Activated gamma-delta T cell treated with Interleukin-2 at 50 U/mL for 16 hours (primary cell): Measurements from ENCODE around the gene ZIC1.

ENCODE experiments used
- DNase-seq: peaks from one replicate; pipeline ENCODE4 v3.0.0-alpha.2; 2020

ZIC1 gene

GRCh38 chr3:147409143-147410115 lies at the start of gene ZIC1:
Gene ZIC1, plus strand, starts transcription at chr3:147409365. Its CDS starts 748 bp downstream, at chr3:147410113.
- DNase-seq, result no peak

- no peak for DNase-seq
These were observed 49.1 kb upstream of the ZIC1 start for GRCh38 chr3:147360051-147360439.

GRCh38 chr3:147360646-147361453 lies 48.3 kb upstream of the ZIC1 start:
- DNase-seq, result no peak

- DNase-seq, result no peak
These were observed 47.4 kb upstream of the ZIC1 start for GRCh38 chr3:147361454-147362420.

- no peak for DNase-seq
These were observed 44.4 kb upstream of the ZIC1 start for GRCh38 chr3:147364771-147365170.

- no peak for DNase-seq
These were observed 43.7 kb upstream of the ZIC1 start for GRCh38 chr3:147365196-147366115.

GRCh38 chr3:147367676-147368075 lies 41.5 kb upstream of the ZIC1 start:
- DNase-seq, result no peak

GRCh38 chr3:147368151-147368550 lies 41.0 kb upstream of the ZIC1 start:
- no peak for DNase-seq

- no peak for DNase-seq
These were observed 40.5 kb upstream of the ZIC1 start for GRCh38 chr3:147368561-147369221.

GRCh38 chr3:147369231-147369630 lies 39.9 kb upstream of the ZIC1 start:
- no peak for DNase-seq

- DNase-seq, result no peak
These were observed 39.5 kb upstream of the ZIC1 start for GRCh38 chr3:147369661-147370123.

GRCh38 chr3:147370349-147370748 lies 38.8 kb upstream of the ZIC1 start:
- no peak for DNase-seq

- no peak for DNase-seq
These were observed 38.0 kb upstream of the ZIC1 start for GRCh38 chr3:147371140-147371539.

GRCh38 chr3:147371771-147372340 lies 37.3 kb upstream of the ZIC1 start:
- no peak for DNase-seq

GRCh38 chr3:147372525-147373027 lies 36.6 kb upstream of the ZIC1 start:
- DNase-seq, result no peak

- no peak for DNase-seq
These were observed 35.9 kb upstream of the ZIC1 start for GRCh38 chr3:147373301-147373700.

- DNase-seq, result no peak
These were observed 31.5 kb upstream of the ZIC1 start for GRCh38 chr3:147377412-147378367.

GRCh38 chr3:147379651-147380050 lies 29.5 kb upstream of the ZIC1 start:
- no peak for DNase-seq

GRCh38 chr3:147380387-147380951 lies 28.7 kb upstream of the ZIC1 start:
- DNase-seq, result no peak
